ENCODE data around the gene GJC2. TPM values are rescaled to one million over a fixed set of nuclear protein-coding genes. Genes with fewer than 3 reads are reported as not detected.
"Not testable (repeated sequence)": the region's sequence is repeated elsewhere in the genome, so short reads cannot be mapped to it uniquely, and the experiment has no call there.

The GJC2 gene
- total and polyA plus RNA-seq, 3 donors from 2014 or later = 2.0 to 4.2 (median 2.6) TPM

DNA sequence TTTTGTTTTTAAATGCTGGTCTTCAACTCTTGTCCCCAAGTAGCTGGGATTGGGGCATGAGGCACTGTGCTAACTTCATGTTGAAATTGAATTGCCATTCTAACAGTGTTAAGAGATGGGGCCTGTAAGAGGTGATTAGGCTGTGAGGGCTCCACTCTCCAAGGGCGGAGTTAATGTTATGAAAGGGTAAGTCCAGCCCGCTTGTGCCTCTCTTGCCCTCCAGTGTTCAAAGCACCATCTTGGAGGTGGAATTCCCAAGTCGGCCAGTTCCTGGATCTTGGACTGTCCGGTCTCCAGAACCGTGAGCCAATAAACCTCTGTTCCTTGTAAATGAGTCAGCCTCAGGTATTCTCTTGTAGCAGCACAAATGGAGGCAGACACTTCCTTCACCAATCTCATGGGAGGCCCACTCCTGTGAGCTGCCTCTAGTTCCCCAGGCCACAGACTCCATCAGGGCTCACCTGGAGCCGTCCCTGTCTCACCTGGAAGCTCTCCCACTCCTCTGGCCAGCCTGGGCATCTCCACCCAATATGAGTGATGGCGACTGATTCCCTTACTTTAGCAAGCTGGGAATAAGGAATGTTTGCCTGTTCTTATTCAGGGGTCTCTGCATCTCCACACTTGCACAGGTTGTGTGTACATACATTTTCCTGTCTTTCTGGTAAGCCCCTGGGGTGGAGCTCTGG is 31.4 kb downstream of the GJC2 start:
- intact Hi-C loops (cut with DNase I; ENCODE audit: low total_unique reads) = no loop called here
- peaks cover 21% of the 10 kb centered on the region for H3K4me1 ChIP-seq
- H3K9me3 ChIP-seq = no peaks in the 10 kb centered on the region
- H3K4me3 ChIP-seq = no peak overlapping the region
- no peaks in the 10 kb centered on the region for H3K36me3 ChIP-seq (ENCODE audit: low read depth, missing control alignments)
- TF ChIP-seq, protein P1, sequence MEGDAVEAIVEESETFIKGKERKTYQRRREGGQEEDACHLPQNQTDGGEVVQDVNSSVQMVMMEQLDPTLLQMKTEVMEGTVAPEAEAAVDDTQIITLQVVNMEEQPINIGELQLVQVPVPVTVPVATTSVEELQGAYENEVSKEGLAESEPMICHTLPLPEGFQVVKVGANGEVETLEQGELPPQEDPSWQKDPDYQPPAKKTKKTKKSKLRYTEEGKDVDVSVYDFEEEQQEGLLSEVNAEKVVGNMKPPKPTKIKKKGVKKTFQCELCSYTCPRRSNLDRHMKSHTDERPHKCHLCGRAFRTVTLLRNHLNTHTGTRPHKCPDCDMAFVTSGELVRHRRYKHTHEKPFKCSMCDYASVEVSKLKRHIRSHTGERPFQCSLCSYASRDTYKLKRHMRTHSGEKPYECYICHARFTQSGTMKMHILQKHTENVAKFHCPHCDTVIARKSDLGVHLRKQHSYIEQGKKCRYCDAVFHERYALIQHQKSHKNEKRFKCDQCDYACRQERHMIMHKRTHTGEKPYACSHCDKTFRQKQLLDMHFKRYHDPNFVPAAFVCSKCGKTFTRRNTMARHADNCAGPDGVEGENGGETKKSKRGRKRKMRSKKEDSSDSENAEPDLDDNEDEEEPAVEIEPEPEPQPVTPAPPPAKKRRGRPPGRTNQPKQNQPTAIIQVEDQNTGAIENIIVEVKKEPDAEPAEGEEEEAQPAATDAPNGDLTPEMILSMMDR (IDR thresholded peaks at IDR 0.05) = no peak
- TF ChIP-seq POLR2A (IDR thresholded peaks at IDR 0.05) = no peak
- no peaks in the 10 kb centered on the region for H3K27me3 ChIP-seq
- no peak overlapping the region for H3K27ac ChIP-seq
- 97% methylated on average over 7 of the region's 7 CpGs for WGBS, 2 donors
- no peak for DNase-seq

DNA sequence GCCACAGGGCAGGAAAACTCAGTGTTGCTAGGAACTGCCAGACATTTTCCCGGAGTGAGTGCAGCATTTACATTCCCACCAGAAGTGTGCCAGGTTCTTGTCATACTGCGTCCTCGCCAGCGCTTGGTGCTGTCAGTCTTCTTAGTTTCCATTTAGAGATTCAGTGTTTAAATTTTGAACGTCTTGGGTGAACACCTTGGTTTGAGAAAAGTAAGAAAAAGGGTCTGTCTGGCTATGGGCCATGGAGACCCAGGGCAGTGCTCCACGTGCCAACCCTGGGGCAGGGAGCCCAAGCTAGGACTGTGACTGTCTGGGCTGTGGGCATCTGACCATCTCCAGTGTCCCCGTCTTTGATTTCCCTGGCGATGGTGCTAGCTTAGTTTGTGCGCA is 31.9 kb downstream of the GJC2 start:
- Histone ChIP-seq H3K36me3 (ENCODE audit: low read depth, missing control alignments) (no peaks in the 10 kb centered on the region), H3K27ac (no peak overlapping the region), H3K9me3 (no peaks in the 10 kb centered on the region), H3K4me1 (peaks cover 16% of the 10 kb centered on the region), H3K27me3 (no peaks in the 10 kb centered on the region), H3K4me3 (no peak overlapping the region)
- TF ChIP-seq POLR2A (IDR thresholded peaks at IDR 0.05) = no peak
- TF ChIP-seq, protein P1 (IDR thresholded peaks at IDR 0.05) = no peak
- no peak for DNase-seq
- WGBS, 2 donors = 94 to 95% methylated on average over 9 of the region's 9 CpGs
- intact Hi-C loops (cut with DNase I; ENCODE audit: low total_unique reads) = no loop called here

DNA sequence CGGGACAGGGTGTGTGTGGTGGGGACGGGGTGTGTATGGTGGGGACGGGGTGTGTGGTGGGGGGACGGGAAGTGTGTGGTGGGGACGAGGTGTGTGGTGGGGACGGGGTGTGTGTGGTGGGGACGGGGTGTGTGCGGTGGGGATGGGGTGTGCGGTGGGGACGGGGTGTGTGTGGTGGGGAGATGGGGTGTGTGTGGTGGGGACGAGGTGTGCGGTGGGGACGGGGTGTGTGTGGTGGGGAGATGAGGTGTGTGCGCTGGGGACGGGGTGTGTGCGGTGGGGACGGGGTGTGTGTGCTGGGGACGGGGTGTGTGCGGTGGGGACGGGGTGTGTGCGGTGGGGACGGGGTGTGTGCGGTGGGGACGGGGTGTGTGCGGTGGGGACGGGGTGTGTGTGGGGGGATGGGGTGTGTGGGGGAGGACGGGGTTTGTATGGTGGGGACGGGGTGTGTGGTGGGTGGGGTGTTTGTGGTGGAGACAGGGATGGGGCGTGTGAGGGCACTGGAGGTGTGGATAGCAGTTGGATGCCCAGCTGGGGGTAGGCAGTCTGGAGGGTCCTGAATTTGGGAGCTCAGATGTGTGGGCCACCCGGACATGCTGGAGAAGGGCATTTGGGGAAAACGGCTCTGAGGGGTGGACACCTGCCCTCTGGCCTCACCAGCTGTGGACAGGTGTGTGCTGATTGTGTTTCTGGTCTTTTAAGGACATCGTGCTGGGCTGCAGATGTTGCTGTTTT is 32.7 kb downstream of the GJC2 start:
- no peaks in the 10 kb centered on the region for H3K9me3 ChIP-seq
- no peaks in the 10 kb centered on the region for H3K36me3 ChIP-seq (ENCODE audit: low read depth, missing control alignments)
- no peak for TF ChIP-seq POLR2A (IDR thresholded peaks at IDR 0.05)
- TF ChIP-seq, protein P1 (IDR thresholded peaks at IDR 0.05) = no peak
- H3K27me3 ChIP-seq = no peaks in the 10 kb centered on the region
- intact Hi-C loops (cut with DNase I; ENCODE audit: low total_unique reads) = no loop called here
- H3K4me3 ChIP-seq = no peak overlapping the region
- DNase-seq = no peak
- 89 to 93% methylated on average over 23 to 29 of the region's 32 CpGs for WGBS, 2 donors
- peaks cover 12% of the 10 kb centered on the region for H3K4me1 ChIP-seq
- H3K27ac ChIP-seq = no peak overlapping the region

DNA sequence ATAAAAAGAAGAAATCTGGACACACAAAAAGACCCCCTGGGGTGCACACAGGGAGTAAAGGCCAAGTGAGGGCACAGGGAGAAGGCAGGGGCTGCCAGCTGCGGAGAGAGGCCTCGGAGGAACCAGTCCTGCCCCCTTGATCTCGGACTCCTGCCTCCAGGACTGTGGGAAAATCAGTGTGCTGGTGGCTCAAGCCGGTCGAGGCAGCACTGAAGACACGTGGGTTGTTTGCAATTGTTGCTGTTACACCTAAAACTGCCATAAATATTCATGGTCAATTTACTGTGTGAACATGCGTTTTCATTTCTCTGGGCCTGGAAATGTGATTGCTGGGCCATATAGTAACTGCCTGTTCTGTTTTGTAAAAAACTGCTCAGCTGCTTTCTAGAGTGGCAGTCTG is 34.4 kb downstream of the GJC2 start:
- intact Hi-C loops (cut with DNase I; ENCODE audit: low total_unique reads) = no loop called here
- TF ChIP-seq POLR2A (IDR thresholded peaks at IDR 0.05) = no peak
- TF ChIP-seq, protein P1 (IDR thresholded peaks at IDR 0.05) = no peak
- Histone ChIP-seq H3K27me3 (no peaks in the 10 kb centered on the region), H3K36me3 (ENCODE audit: low read depth, missing control alignments) (no peaks in the 10 kb centered on the region), H3K4me1 (peaks cover 2% of the 10 kb centered on the region), H3K27ac (no peak overlapping the region), H3K4me3 (no peak overlapping the region), H3K9me3 (no peaks in the 10 kb centered on the region)
- WGBS, 2 donors = 80% methylated on average over 7 of the region's 7 CpGs
- DNase-seq = no peak

DNA sequence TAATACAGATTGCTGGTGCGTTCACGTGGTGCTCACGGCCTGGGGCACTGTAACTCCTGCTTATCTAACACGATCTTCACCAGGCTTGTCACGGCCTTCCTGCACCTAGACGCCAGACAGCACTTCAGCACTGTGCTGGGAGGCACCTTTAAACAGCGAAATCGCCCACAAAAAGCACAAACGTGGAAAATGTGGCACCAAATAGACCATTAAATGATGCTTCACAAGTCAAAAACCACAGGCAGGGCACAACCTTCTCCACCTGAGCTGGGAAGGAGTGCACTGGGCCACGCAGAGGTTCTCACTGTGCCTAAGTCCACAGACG is 35.9 kb downstream of the GJC2 start:
- no peaks in the 10 kb centered on the region for H3K4me1 ChIP-seq
- no peaks in the 10 kb centered on the region for H3K36me3 ChIP-seq (ENCODE audit: low read depth, missing control alignments)
- 85 to 86% methylated on average over 11 of the region's 11 CpGs for WGBS, 2 donors
- H3K27ac ChIP-seq = no peak overlapping the region
- no peak for TF ChIP-seq POLR2A (IDR thresholded peaks at IDR 0.05)
- TF ChIP-seq, protein P1 (IDR thresholded peaks at IDR 0.05) = no peak
- intact Hi-C loops (cut with DNase I; ENCODE audit: low total_unique reads) = no loop called here
- DNase-seq = no peak
- H3K9me3 ChIP-seq = no peaks in the 10 kb centered on the region
- no peaks in the 10 kb centered on the region for H3K27me3 ChIP-seq
- H3K4me3 ChIP-seq = no peak overlapping the region

DNA sequence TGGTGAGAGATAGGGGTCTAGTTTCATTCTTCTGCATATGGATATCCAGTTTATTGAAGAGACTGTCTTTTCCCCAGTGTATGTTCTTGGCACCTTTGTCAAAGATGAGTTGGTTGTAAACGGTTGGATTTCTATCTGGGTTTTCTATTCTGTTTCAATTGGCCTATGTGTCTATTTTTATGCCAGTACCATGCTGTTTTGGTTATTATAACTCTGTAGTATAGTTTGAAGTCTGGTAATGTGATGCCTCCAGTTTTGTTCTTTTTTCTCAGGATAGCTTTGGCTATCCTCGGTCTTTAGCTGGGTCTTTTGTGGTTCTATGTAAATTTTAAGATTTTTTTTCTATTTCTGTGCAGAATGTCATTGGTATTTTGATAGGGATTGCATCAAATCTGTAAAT is 38.5 kb downstream of the GJC2 start:
- DNase-seq; H3K4me3 ChIP-seq; H3K27ac ChIP-seq; H3K4me1 ChIP-seq; H3K36me3 ChIP-seq (ENCODE audit: low read depth, missing control alignments); H3K9me3 ChIP-seq; intact Hi-C loops (cut with DNase I; ENCODE audit: low total_unique reads); H3K27me3 ChIP-seq: not testable (repeated sequence)
- 95 to 97% methylated on average over 2 of the region's 2 CpGs for WGBS, 2 donors

All from testis (tissue), 3 donors.